ENCODE results near the gene TENT5A.

Gene TENT5A

DNA sequence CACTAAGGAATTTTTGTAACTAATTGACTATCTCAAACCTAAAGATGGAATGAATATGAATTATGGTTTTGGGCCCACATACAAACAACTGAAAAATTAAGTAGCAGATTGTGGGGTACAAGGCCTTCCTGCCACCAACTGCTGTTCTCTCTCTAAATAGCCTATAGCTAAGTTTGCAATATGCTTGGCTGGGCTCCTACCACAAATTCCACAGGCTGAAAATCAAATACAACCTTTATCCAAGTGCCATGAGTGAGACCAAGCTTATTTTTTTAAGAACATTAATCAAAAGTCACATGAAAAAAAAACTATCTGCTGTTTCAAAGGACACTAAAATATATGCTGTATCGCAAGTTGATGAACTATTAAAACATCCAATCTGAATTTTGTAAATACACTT, 52.1 kb downstream of the TENT5A start:
- TF ChIP-seq, protein P1, sequence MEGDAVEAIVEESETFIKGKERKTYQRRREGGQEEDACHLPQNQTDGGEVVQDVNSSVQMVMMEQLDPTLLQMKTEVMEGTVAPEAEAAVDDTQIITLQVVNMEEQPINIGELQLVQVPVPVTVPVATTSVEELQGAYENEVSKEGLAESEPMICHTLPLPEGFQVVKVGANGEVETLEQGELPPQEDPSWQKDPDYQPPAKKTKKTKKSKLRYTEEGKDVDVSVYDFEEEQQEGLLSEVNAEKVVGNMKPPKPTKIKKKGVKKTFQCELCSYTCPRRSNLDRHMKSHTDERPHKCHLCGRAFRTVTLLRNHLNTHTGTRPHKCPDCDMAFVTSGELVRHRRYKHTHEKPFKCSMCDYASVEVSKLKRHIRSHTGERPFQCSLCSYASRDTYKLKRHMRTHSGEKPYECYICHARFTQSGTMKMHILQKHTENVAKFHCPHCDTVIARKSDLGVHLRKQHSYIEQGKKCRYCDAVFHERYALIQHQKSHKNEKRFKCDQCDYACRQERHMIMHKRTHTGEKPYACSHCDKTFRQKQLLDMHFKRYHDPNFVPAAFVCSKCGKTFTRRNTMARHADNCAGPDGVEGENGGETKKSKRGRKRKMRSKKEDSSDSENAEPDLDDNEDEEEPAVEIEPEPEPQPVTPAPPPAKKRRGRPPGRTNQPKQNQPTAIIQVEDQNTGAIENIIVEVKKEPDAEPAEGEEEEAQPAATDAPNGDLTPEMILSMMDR (IDR thresholded peaks at IDR 0.05; ENCODE audit: borderline replicate concordance, insufficient read depth, low read depth, low read length) = no peak
- H3K4me3 ChIP-seq (ENCODE audit: low read depth, low read length) = no peak overlapping the region

- TF ChIP-seq, protein P1 (IDR thresholded peaks at IDR 0.05; ENCODE audit: borderline replicate concordance, insufficient read depth, low read depth, low read length) = no peak
These were observed 54.9 kb downstream of the TENT5A start for GRCh38 chr6:81697559-81697958.

GRCh38 chr6:81696524-81696923, 56.0 kb downstream of the TENT5A start:
- no peak overlapping the region for H3K4me3 ChIP-seq (ENCODE audit: low read depth, low read length)
- TF ChIP-seq, protein P1 (IDR thresholded peaks at IDR 0.05; ENCODE audit: borderline replicate concordance, insufficient read depth, low read depth, low read length) = no peak

More at GRCh38 chr6:81697559-81697958, 54.9 kb downstream of the TENT5A start:
- H3K4me3 ChIP-seq (ENCODE audit: low read depth, low read length) = no peak overlapping the region

Measured in GM12875 (cell line).